ENCODE results near the gene ADAM29.
"Not testable (repeated sequence)": the region's sequence is repeated elsewhere in the genome, so short reads cannot be mapped to it uniquely, and the experiment has no call there.

The ADAM29 gene

DNA sequence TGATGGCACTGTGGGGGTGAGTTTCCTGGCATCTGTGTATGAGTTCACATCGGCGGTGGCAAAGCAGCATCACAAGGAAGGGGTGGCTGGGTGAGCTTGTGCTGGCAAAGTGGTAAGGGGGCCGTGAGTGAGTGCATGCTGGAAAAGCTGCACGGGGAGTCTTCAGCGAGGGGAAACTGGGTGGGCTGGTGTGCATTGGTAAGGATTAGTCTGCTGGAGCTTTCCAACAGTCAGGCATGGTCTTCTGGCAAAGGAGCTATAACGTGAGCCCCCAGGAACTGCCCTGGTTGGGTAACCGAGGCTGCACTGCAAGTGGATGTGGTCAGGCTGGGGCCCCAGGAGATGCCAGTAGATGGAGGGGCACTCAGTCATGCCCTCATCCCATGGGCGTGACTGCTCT is 30.7 kb downstream of the ADAM29 start:
- DNase-seq (ENCODE audit: low read depth in 2 of 2), result no peak

DNA sequence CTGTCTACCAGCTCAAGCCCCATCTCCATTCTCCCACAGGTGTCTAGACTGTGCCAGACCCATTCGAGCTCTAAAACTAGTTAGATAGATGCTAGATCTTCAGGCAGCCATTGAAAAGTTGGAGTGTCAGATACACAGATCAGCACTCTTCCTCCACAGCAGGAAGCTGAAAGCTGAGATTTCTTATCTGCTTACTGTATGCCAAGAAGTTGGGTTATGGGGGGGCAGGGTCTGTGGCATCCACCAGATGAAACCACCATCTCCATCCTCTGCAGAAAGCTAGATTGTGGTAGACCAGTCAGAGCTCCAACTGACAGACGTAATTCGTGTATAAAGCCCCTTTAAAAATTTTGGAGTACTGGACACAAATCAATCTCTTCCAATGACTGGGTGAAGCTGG is 54.8 kb downstream of the ADAM29 start:
- no peak for DNase-seq (ENCODE audit: low read depth in 2 of 2)

DNA sequence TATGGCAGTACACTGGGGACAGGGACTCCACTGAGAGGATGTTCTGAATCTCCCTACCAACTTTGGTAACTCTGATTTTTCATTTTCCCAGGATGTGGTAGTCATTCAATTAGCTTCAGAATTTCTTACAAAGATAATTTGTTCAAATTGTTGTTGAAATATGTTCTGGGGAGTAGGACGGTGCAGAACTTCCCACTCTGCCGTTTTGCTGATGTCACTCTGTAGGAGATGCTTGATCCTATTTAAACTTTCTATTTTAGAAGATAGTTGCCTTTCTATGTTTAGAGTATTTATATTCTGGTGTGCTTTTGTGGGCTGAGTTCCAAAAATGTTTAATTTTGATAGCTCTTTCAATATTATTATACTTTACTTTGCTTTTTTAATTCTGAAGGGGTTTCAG is 55.2 kb downstream of the ADAM29 start:
- DNase-seq (ENCODE audit: low read depth in 2 of 2), result no peak

DNA sequence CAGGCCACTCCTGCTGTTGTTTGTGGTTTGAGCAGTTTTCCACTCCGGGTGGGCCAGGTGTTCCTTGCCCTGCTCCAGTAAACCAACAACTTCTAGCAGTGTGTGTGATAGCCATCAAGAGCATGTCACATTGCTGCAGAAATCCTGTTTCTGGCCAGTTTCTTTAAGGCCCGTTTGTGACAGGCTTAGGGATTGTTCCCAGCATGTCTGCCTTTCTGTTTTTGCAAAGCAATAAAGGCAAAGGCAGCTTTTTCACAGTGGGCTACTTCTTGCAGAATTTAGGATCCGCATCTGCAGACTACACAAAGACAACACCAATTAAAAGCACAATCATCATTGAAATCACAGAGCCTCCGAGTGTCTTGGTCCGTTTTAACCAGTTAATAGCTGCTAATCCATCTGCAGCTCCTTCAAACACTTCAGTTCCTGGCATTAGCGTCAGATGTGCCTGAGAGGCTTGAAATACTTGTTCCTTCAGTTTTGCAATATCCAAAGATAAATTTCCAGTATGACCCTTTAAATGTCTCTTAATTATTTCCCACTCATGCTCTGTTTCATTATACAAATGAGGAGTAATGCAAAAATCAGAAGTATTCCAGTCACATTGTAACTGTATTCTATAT is 65.1 kb downstream of the ADAM29 start:
- no peak for DNase-seq (ENCODE audit: low read depth in 2 of 2)

DNA sequence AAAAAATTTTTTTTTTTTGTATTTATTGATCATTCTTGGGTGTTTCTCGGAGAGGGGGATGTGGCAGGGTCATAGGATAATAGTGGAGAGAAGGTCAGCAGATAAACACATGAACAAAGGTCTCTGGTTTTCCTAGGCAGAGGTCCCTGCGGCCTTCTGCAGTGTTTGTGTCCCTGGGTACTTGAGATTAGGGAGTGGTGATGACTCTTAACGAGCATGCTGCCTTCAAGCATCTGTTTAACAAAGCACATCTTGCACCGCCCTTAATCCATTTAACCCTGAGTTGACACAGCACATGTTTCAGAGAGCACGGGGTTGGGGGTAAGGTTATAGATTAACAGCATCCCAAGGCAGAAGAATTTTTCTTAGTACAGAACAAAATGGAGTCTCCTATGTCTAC is 65.7 kb downstream of the ADAM29 start:
- not testable (repeated sequence) for DNase-seq (ENCODE audit: low read depth in 2 of 2)

DNA sequence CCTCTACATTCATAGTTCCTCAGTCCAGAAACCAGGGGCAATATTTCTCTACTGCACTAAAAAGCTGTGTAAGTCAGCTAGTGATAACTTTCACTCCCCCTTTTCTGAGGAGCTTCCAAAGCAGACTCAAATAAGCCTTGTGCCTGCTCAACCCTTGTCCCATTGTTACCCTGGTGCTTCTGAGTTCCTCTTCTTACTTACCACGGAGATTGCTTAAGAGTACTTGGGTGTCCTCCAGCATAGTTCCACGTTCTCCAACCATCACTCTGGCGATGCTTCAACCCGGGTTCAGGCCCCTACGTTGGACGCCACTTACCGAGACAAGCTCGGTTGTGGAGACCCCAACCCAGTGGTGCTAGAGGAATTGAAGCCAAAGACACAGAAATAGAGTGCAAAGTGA is 71.6 kb downstream of the ADAM29 start:
- DNase-seq (ENCODE audit: low read depth in 2 of 2), result no peak

DNA sequence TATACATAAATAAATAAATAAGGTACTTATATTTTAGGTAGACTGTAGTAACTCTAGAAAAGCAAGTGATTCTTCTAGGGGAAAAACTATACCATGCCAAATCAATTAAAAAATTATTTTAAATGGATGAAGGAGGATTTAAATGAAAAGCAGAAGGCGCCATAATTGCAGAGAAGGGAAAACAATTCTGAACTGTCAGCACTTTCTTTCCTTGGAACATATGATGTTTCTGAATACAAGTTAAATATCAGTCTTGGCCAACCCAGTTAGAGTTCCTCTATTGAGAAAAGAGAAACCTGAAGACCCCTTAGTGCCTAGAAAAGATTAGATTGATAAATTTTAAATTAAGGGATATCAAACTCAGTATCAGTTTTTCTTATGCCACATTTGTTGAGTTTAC is 75.8 kb downstream of the ADAM29 start:
- DNase-seq (ENCODE audit: low read depth in 2 of 2), result no peak

DNA sequence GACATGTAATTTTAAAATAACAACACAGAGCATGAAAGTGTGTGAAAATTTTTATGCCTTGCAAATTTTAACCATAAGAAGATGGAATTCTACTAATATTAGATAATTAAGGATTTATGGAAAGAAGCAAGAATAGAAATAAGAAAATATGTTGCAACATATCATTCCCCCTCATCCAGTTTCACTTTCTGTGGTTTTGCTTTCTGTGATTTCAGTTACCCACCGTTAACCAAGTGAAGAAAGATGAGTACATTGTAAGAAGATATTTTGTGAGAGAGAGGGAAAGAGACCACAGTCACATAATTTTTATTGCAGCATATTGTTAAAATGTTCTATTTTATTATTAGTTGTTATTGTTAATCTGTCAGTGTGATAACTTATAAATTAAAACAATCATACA is 77.9 kb downstream of the ADAM29 start:
- DNase-seq (ENCODE audit: low read depth in 2 of 2), result no peak

DNA sequence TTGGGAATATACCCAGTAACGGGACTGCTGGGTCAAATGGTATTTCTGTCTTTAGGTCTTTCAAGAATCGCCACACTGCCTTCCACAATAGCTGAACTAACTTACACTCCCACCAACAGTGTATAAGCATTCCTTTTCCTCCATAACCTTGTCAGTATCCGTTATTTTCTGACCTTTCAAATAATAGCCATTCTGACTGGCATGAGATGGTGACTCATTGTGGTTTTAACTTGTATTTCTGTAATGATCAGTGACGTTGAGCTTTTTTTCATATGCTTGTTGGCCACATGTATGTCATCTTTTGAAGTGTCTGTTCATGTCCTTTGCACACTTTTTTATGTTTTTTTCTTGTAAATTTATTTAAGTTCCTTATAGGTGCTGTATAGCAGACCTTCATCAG is 81.2 kb downstream of the ADAM29 start:
- no peak for DNase-seq (ENCODE audit: low read depth in 2 of 2)

DNA sequence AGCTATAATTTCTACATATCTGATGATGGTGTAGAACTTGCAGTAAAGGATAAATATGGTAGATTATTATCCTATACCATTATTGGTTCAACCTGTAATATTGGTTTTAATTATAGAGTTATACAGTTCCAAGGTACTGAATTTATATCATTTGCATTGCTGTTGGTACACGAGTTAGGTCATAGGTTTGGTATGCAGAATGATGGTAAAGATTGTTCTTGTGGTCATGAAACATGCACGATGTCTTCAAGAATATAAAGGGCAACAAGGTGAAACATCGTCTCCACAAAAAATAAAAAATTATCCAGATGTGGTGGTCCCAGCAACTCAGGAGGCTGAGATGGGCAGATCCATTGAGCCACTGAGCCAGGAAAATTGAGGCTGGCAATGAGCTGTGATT is 99.6 kb downstream of the ADAM29 start:
- DNase-seq (ENCODE audit: low read depth in 2 of 2), result no peak

DNA sequence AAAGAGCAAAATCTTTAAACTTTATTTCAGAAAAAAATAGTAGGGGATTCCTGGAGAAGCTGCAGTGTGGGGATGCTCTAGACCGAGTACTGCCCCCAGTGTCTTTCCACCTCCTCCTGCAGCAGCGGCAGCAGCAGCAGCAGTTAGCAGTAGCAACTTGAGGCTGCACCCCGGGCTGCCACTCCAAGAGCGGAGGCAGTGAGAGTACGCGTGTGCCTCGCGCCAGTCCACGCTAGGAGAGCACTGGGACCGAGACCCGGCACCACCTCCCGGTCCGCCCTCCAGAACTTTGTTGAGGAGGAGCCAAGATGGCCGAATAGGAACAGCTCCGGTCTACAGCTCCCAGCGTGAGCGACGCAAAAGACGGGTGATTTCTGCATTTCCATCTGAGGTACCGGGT is 101.3 kb downstream of the ADAM29 start:
- not testable (repeated sequence) for DNase-seq (ENCODE audit: low read depth in 2 of 2)
